Activated CD8-positive, alpha-beta T cell treated with anti-CD3 and anti-CD28 coated beads for 36 hours (primary cell): ENCODE results near the gene TMEM150A. TPM values are rescaled to one million over a fixed set of nuclear protein-coding genes. Genes with fewer than 3 reads are reported as not detected.
A peak's percentile ranks its signal among the peaks of the same experiment; 100 is the strongest.
"Not testable (repeated sequence)": the region's sequence is repeated elsewhere in the genome, so short reads cannot be mapped to it uniquely, and the experiment has no call there.

Experiments used
- ATAC-seq: fragments of 200-7000 bp; cut with Tn5 transposase; one replicate; pipeline ENCODE4 v1.10.0; 2021; ENCODE audit warnings: mild to moderate bottlenecking, moderate library complexity
- CTCF ChIA-PET: fragments of 350-600 bp; sonication (Branson Sonifier 250); formaldehyde crosslinking; loops from one replicate; lab custom pipeline; 2021; ENCODE audit warnings: antibody characterized with exemption; lab: Charles Lee
- POLR2A ChIA-PET: fragments of 350-600 bp; sonication (Branson Sonifier 250); formaldehyde crosslinking; loops from one replicate; lab custom pipeline; 2021; ENCODE audit warnings: antibody characterized with exemption; lab: Charles Lee
- DNase-seq: peaks from one replicate; pipeline ENCODE4 v3.0.0-alpha.2; 2020
- H3K27ac Mint-ChIP-seq: one replicate; pipeline ENCODE4 v1.8.0; 2021; ENCODE audit warnings: mild to moderate bottlenecking, mixed read lengths
- H3K27me3 Mint-ChIP-seq: one replicate; pipeline ENCODE4 v1.8.0; 2021; ENCODE audit warnings: mixed read lengths
- H3K36me3 Mint-ChIP-seq: one replicate; pipeline ENCODE4 v1.8.0; 2021; ENCODE audit warnings: low read depth, mixed read lengths
- H3K4me1 Mint-ChIP-seq: one replicate; pipeline ENCODE4 v1.8.0; 2021; ENCODE audit warnings: low read depth, mixed read lengths
- H3K4me3 Mint-ChIP-seq: one replicate; pipeline ENCODE4 v1.8.0; 2021; ENCODE audit warnings: mild to moderate bottlenecking, moderate library complexity, mixed read lengths
- H3K9me3 Mint-ChIP-seq: one replicate; pipeline ENCODE4 v1.8.0; 2021; ENCODE audit warnings: mixed read lengths
- intact Hi-C: fragments of 100-400 bp; cut with micrococcal nuclease; formaldehyde crosslinking; loops from one replicate; pipeline ENCODE4 v1.10.0; 2022
- total RNA-seq, 2 experiments: library from RNA; stranded (reverse); gene quantifications; one replicate each; pipeline ENCODE4 v1.2.3, GENCODE V29; 2021
- TF ChIP-seq, protein P1 (sequence below): fragments of 200-600 bp; IDR thresholded peaks from one replicate; pipeline ENCODE4 v1.8.0; 2022; ENCODE audit warnings: antibody characterized with exemption, mild to moderate bottlenecking

The TMEM150A gene
- total RNA-seq, 2 experiments from 2014 or later, result 1.0 to 1.2 TPM

- H3K9me3 Mint-ChIP-seq, result no peaks in the 10 kb centered on the region
- POLR2A ChIA-PET, result interaction anchor here (0.6 to 3.8 kb wide), 15 partner anchors 11 to 491 kb away, joined by 3 to 34 read pairs (median 4); partner anchors contain the start of genes GGCX, GNLY, MAT2A and PTCD3
- CTCF ChIA-PET, result interaction anchor here (1.2 to 1.6 kb wide), 2 partner anchors 10 to 22 kb away, joined by 6 read pairs; no protein-coding TSS in a partner anchor
- intact Hi-C loops, result no loop called here
- peaks cover 36% of the 10 kb centered on the region for H3K4me1 Mint-ChIP-seq
- peaks cover 29% of the 10 kb centered on the region for H3K36me3 Mint-ChIP-seq
- ATAC-seq (no peak), DNase-seq (no peak)
- H3K27ac Mint-ChIP-seq, result peak overlapping the region; percentile 98
- TF ChIP-seq, protein P1, sequence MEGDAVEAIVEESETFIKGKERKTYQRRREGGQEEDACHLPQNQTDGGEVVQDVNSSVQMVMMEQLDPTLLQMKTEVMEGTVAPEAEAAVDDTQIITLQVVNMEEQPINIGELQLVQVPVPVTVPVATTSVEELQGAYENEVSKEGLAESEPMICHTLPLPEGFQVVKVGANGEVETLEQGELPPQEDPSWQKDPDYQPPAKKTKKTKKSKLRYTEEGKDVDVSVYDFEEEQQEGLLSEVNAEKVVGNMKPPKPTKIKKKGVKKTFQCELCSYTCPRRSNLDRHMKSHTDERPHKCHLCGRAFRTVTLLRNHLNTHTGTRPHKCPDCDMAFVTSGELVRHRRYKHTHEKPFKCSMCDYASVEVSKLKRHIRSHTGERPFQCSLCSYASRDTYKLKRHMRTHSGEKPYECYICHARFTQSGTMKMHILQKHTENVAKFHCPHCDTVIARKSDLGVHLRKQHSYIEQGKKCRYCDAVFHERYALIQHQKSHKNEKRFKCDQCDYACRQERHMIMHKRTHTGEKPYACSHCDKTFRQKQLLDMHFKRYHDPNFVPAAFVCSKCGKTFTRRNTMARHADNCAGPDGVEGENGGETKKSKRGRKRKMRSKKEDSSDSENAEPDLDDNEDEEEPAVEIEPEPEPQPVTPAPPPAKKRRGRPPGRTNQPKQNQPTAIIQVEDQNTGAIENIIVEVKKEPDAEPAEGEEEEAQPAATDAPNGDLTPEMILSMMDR, result no peak
- H3K27me3 Mint-ChIP-seq, result no peaks in the 10 kb centered on the region
- peak overlapping the region; percentile 98 for H3K4me3 Mint-ChIP-seq
These were observed 12.9 kb upstream of the TMEM150A start for GRCh38 chr2:85615413-85615728.

- Mint-ChIP-seq H3K4me1 (peaks cover 40% of the 10 kb centered on the region), H3K36me3 (peaks cover 33% of the 10 kb centered on the region)
- CTCF ChIA-PET, result interaction anchor here (1.6 kb wide), 1 partner anchor 22 kb away, joined by 6 read pairs; no protein-coding TSS in a partner anchor
- POLR2A ChIA-PET, result interaction anchor here (0.6 to 3.8 kb wide), 7 partner anchors 10 to 492 kb away, joined by 3 to 34 read pairs (median 4); partner anchors contain the start of genes GGCX, MAT2A, PTCD3 and TMEM150A
- H3K4me3 Mint-ChIP-seq, intact Hi-C loops, H3K27me3 Mint-ChIP-seq, DNase-seq, H3K27ac Mint-ChIP-seq, H3K9me3 Mint-ChIP-seq, ATAC-seq: not testable (repeated sequence)
These were observed 12.3 kb upstream of the TMEM150A start for GRCh38 chr2:85614757-85615156.

GRCh38 chr2:85613717-85614515, 11.4 kb upstream of the TMEM150A start:
- Mint-ChIP-seq H3K4me3 (peak overlapping the region; percentile 50), H3K27me3 (no peaks in the 10 kb centered on the region), H3K9me3 (no peaks in the 10 kb centered on the region), H3K27ac (peak overlapping the region; percentile 52), H3K4me1 (peaks cover 41% of the 10 kb centered on the region), H3K36me3 (peaks cover 32% of the 10 kb centered on the region)
- intact Hi-C loops, result no loop called here
- POLR2A ChIA-PET, result interaction anchor here (1.0 to 3.8 kb wide), 2 partner anchors 36 to 74 kb away, joined by 3 to 16 read pairs; partner anchors contain the start of genes MAT2A and VAMP8
- DNase-seq (no peak), ATAC-seq (no peak)
- CTCF ChIA-PET, result no interaction called here
- TF ChIP-seq, protein P1, result no peak

- Mint-ChIP-seq H3K27ac (peak within 1 kb of the TSS; percentile 97), H3K4me1 (peaks cover 37% of the 10 kb centered on the region), H3K9me3 (no peaks in the 10 kb centered on the region), H3K36me3 (peaks cover 30% of the 10 kb centered on the region), H3K4me3 (peak within 1 kb of the TSS; percentile 98), H3K27me3 (no peaks in the 10 kb centered on the region)
- peak; percentile 94 for DNase-seq
- POLR2A ChIA-PET, result interaction anchor here (0.8 to 2.4 kb wide), 9 partner anchors 8 to 486 kb away, joined by 3 to 21 read pairs (median 4); partner anchors contain the start of genes MAT2A, RNF181, TMEM150A and VAMP8
- intact Hi-C loops, result no loop called here
- TF ChIP-seq, protein P1, result no peak
- peak; percentile 74 for ATAC-seq
- CTCF ChIA-PET, result interaction anchor here (1.0 to 1.7 kb wide), 2 partner anchors 10 to 66 kb away, joined by 3 to 4 read pairs; partner anchors contain the start of gene TMEM150A
These were observed 9.4 kb upstream of the TMEM150A start, which contains the start of gene C2orf68 for GRCh38 chr2:85611705-85612587. TSS of gene C2orf68 (minus strand) at chr2:85612066. CDS start at chr2:85611984, 82 bp downstream.

DNA sequence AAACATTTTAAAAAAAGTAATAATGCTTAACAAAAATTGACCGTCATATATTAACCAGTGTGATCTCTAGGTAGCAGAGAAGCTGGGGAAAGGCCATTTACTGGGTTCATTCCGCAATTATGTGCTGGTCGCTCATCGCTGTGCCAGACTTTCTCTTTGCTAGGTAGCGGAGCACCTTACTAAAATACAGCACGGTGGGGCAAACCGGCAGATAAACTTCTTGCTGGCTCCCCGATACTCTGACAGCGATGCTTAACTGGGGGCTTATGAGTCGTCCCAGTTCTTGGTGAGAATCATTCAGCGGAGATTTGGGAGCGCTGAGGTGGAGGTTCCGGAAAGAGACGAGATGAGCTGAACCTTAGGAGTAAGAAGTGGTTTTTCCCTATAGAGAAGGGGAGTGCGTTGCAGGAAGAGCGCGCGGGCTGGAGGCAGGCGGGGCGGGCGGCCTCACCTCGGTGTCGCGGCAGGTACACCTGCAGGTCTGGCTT, 8.8 kb upstream of the TMEM150A start:
- TF ChIP-seq, protein P1, result no peak
- Mint-ChIP-seq H3K36me3 (peaks cover 27% of the 10 kb centered on the region), H3K27me3 (no peaks in the 10 kb centered on the region), H3K4me3 (peak overlapping the region; percentile 98), H3K9me3 (no peaks in the 10 kb centered on the region), H3K4me1 (peaks cover 38% of the 10 kb centered on the region), H3K27ac (peak overlapping the region; percentile 97)
- ChIA-PET CTCF (interaction anchor here (1.0 to 1.7 kb wide), 2 partner anchors 9 to 65 kb away, joined by 3 to 4 read pairs; partner anchors contain the start of gene TMEM150A), POLR2A (interaction anchor here (1.1 to 2.4 kb wide), 7 partner anchors 9 to 72 kb away, joined by 3 to 21 read pairs (median 4); partner anchors contain the start of genes MAT2A, RNF181, TMEM150A and VAMP8)
- ATAC-seq (peak; percentile 4), DNase-seq (no peak)
- intact Hi-C loops, result no loop called here
